Thoracic aorta (tissue), 2 donors: Measurements from ENCODE around the gene VMAC. TPM values are rescaled to one million over a fixed set of nuclear protein-coding genes. Genes with fewer than 3 reads are reported as not detected.

Source experiments
- ATAC-seq: fragments of 150-250 bp; one replicate; pipeline ENCODE4 v1.8.0; 2017; ENCODE audit warnings: low read depth; ENCODE audit not compliant: insufficient number of reproducible peaks, low FRiP score
- DNase-seq: peaks from one replicate; pipeline ENCODE4 v3.0.0-alpha.2; 2020; ENCODE audit warnings: low spot score
- H3K27ac ChIP-seq, 2 donors: fragments of 200-600 bp; sonication (generic); 1 replicate in 1 of 2; 2 replicates in 1 of 2; pipeline ENCODE4 v1.5.1; 2016; ENCODE audit warnings: mild to moderate bottlenecking in 2 of 2, moderate library complexity in 2 of 2
- H3K27me3 ChIP-seq: fragments of 200-600 bp; sonication (generic); replicated peaks from 2 replicates; pipeline ENCODE4 v1.6.0; 2016; ENCODE audit warnings: mild to moderate bottlenecking; ENCODE audit not compliant: insufficient read depth
- H3K36me3 ChIP-seq: fragments of 200-600 bp; sonication (generic); one replicate; pipeline ENCODE4 v1.5.1; 2016
- H3K4me1 ChIP-seq, 2 donors: fragments of 200-600 bp; sonication (generic); 1 replicate in 1 of 2; 2 replicates in 1 of 2; pipeline versions ENCODE4 v1.5.1 to v1.6.0; 2016; ENCODE audit warnings: low read depth in 2 of 2, mild to moderate bottlenecking in 1 of 2; ENCODE audit not compliant: control insufficient read depth in 1 of 2
- H3K4me3 ChIP-seq: fragments of 200-600 bp; sonication (generic); 2 replicates; pipeline ENCODE4 v1.5.1; 2016; ENCODE audit warnings: mild to moderate bottlenecking
- H3K9me3 ChIP-seq: fragments of 200-600 bp; sonication (generic); 2 replicates; pipeline ENCODE4 v1.5.1; 2016
- CTCF ChIP-seq: fragments of 200-600 bp; sonication (generic); IDR thresholded peaks from one replicate; pipeline ENCODE4 v1.5.1; 2019; ENCODE audit warnings: antibody characterized with exemption
- total RNA-seq, 2 donors: library from RNA; depleted of rRNA; stranded (reverse); fragments of >200 nt; gene quantifications; one replicate each; pipeline versions ENCODE4 v1.1.0 to v1.2.3, GENCODE V29; 2016

The VMAC gene
- total RNA-seq, 2 donors from 2014 or later = 13.3 to 13.6 TPM

DNA sequence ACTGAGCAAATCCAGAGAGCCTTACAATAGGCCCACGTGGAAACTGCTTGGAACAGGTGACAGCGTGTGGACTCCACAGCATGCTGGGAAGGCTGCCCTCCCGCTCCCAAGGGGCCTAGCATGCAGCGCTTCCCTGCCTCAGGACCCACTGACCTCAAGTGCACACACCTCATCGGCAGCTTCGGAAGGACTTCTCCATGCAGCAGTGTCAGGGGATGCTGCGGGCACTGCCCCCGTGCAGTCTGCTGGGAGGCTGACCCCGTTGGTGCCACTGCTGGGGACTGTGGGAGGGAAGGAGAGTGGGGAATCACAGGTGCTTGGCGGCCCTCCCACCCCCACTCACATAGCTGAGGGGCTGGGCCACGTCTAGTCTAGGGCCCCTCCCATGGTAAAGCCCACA, 26.6 kb downstream of the VMAC start:
- Histone ChIP-seq H3K27ac (no peak overlapping the region), H3K9me3 (no peaks in the 10 kb centered on the region), H3K36me3 (peaks cover 39% of the 10 kb centered on the region), H3K4me1 (peaks cover 6 to 34% of the 10 kb centered on the region in 2 donors), H3K4me3 (no peak overlapping the region), H3K27me3 (no peaks in the 10 kb centered on the region)
- DNase-seq (no peak), ATAC-seq (no peak)
- no peak for TF ChIP-seq CTCF

DNA sequence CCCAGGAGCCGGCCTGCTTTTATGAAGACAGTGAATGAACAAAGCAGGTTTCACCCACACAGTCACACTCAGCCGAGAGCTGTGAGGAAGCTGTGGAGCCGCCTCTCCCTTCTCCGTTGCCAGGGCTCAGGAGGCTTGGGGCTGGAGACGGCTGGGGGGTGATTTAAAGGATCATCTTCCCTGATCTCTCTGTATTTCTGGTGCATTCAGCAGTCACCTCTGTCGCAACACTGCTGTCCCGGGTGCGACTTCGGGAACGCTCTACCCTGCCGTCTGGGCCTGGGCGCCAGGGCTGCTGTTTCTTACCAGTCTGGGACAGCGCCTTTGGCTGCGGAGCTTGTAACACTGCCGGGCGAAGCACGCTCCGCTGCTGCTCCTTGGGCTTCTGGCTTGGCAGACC, 27.5 kb downstream of the VMAC start:
- Histone ChIP-seq H3K27me3 (no peaks in the 10 kb centered on the region), H3K27ac (no peak overlapping the region), H3K4me3 (no peak overlapping the region), H3K4me1 (peaks cover 4 to 25% of the 10 kb centered on the region in 2 donors), H3K9me3 (no peaks in the 10 kb centered on the region), H3K36me3 (peaks cover 39% of the 10 kb centered on the region)
- no peak for TF ChIP-seq CTCF
- no peak for ATAC-seq
- no peak for DNase-seq

- H3K27me3 ChIP-seq = no peaks in the 10 kb centered on the region
Measured at GRCh38 chr19:5932609-5933262, 28.1 kb downstream of the VMAC start.

DNA sequence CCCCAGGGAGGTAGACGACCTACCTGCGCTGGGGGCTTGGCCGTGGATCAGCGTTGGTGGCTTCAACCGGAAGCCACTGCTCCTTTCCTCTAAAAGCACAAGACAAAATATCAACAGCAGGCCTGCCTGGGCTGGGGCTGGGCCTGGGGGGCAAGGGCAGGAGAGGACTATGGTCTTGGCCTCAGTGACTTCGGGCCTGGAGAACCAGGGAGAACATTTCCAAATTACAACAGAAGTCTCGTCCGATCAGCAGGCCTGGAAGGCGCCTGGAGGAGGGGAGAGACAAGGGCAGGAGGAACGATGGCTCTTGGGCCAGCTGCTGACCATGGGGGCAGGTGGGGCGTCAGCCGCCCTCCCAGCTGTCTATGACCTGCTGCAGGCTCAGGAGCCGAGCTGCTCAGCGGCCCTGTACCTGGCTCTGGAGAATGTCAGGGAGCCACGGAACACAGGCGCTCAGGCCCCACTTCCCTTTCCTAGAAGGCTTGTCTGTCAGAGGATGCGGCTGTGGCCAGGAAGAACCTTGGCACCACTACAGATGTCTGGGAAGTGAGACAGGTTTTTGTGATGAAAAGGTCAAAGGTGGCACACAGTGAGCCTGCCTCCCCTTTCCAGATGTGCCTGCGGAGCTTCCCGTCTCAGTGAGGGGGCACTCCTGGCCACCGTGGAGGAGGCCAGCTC, 28.9 kb downstream of the VMAC start:
- Histone ChIP-seq H3K4me1 (peaks cover 4 to 19% of the 10 kb centered on the region in 2 donors), H3K9me3 (no peaks in the 10 kb centered on the region), H3K27ac (no peak overlapping the region), H3K36me3 (peaks cover 29% of the 10 kb centered on the region), H3K4me3 (no peak overlapping the region), H3K27me3 (no peaks in the 10 kb centered on the region)
- no peak for TF ChIP-seq CTCF
- no peak for DNase-seq
- no peak for ATAC-seq

More at GRCh38 chr19:5932609-5933262, 28.1 kb downstream of the VMAC start:
- peaks cover 4 to 19% of the 10 kb centered on the region in 2 donors for H3K4me1 ChIP-seq
- H3K4me3 ChIP-seq = no peak overlapping the region
- TF ChIP-seq CTCF = no peak
- DNase-seq = no peak
- ATAC-seq = no peak
- no peak overlapping the region for H3K27ac ChIP-seq
- peaks cover 36% of the 10 kb centered on the region for H3K36me3 ChIP-seq
- no peaks in the 10 kb centered on the region for H3K9me3 ChIP-seq

GRCh38 chr19:5934069-5934401, 29.4 kb downstream of the VMAC start:
- ATAC-seq = no peak
- H3K9me3 ChIP-seq = no peaks in the 10 kb centered on the region
- H3K4me1 ChIP-seq = peaks cover 4 to 19% of the 10 kb centered on the region in 2 donors
- DNase-seq = no peak
- H3K36me3 ChIP-seq = peaks cover 28% of the 10 kb centered on the region
- H3K4me3 ChIP-seq = no peak overlapping the region
- H3K27me3 ChIP-seq = no peaks in the 10 kb centered on the region
- TF ChIP-seq CTCF = no peak
- H3K27ac ChIP-seq = peak overlapping the region in 1 of 2 donors; percentile 25
